HCT116 (cell line): ENCODE data around the gene GAPDH. TPM values are rescaled to one million over a fixed set of nuclear protein-coding genes. Genes with fewer than 3 reads are reported as not detected.

Experiments
- ATAC-seq: fragments of 200-7000 bp; cut with Tn5 transposase; 2 replicates; pipeline ENCODE4 v1.9.1; 2020; ENCODE audit warnings: mild to moderate bottlenecking, moderate library complexity
- BruUV-seq: library from RNA; stranded (reverse); fragments of 400-500 nt; replicated peaks from 2 replicates; lab custom pipeline; 2021; lab: Mats Ljungman, UMichigan
- CTCF ChIA-PET: fragments of 300-600 bp; sonication (Branson Sonifier 250); formaldehyde crosslinking; loops from one replicate; lab custom pipeline; 2021; ENCODE audit warnings: antibody characterized with exemption; lab: Charles Lee
- POLR2A ChIA-PET: fragments of 300-600, 350-600 bp; sonication (Branson Sonifier 250); formaldehyde crosslinking; loops from one replicate; lab custom pipeline; 2021; ENCODE audit warnings: antibody characterized with exemption; lab: Charles Lee
- RAD21 ChIA-PET, 2 experiments: fragments of 300-600 bp; sonication (Branson Sonifier 250); formaldehyde crosslinking; loops; one replicate each; lab custom pipeline; 2023; ENCODE audit warnings: low total read pairs in 2 of 2; ENCODE audit not compliant: uncharacterized antibody in 2 of 2, unreplicated experiment in 2 of 2, low non-redundant PET in 1 of 2; lab: Charles Lee
- DNase-seq: peaks from one replicate; pipeline ENCODE4 v3.0.0-alpha.2; 2010; ENCODE audit warnings: low read depth, low spot score
- H2AFZ ChIP-seq: fragments of 200-600 bp; shearing (Covaris generic), sonication (generic); 2 replicates; pipeline ENCODE4 v1.6.1; 2017; ENCODE audit warnings: low read depth, mixed run types, mixed read lengths, antibody characterized with exemption, low read length; ENCODE audit not compliant: poor library complexity, severe bottlenecking
- H3K27ac ChIP-seq: 2 replicates; pipeline ENCODE4 v1.5.1; 2012; ENCODE audit warnings: low read depth, low read length
- H3K27me3 ChIP-seq: fragments of 200-600 bp; sonication (generic); 2 replicates; pipeline ENCODE4 v1.6.1; 2016; ENCODE audit warnings: mixed run types, low read length, mixed read lengths; ENCODE audit not compliant: insufficient read depth
- H3K36me3 ChIP-seq, 2 experiments: fragments of 200-500 bp in 1 of 2; fragments of 200-600 bp in 1 of 2; sonication (Bioruptor generic) in 1 of 2; sonication (generic) in 1 of 2; 2 replicates each; pipeline versions ENCODE4 v1.5.1 to v1.6.1; 2014 to 2016; ENCODE audit warnings: low read length in 2 of 2, inconsistent platforms in 1 of 2, mixed read lengths in 1 of 2, mixed run types in 1 of 2; ENCODE audit not compliant: insufficient read depth in 2 of 2, control insufficient read depth in 1 of 2
- H3K4me1 ChIP-seq, 2 experiments: fragments of 200-600 bp in 1 of 2; sonication (generic) in 1 of 2; 2 replicates each; pipeline versions ENCODE4 v1.5.1 to v1.6.1; 2012 to 2017; ENCODE audit warnings: low read length in 2 of 2, inconsistent platforms in 1 of 2, mild to moderate bottlenecking in 1 of 2, mixed read lengths in 1 of 2, mixed run types in 1 of 2, moderate library complexity in 1 of 2; ENCODE audit not compliant: insufficient read depth in 2 of 2, control insufficient read depth in 1 of 2
- H3K4me2 ChIP-seq: fragments of 200-600 bp; sonication (generic); 2 replicates; pipeline ENCODE4 v1.6.1; 2017; ENCODE audit warnings: mixed run types, low read length, mixed read lengths
- H3K4me3 ChIP-seq, 2 experiments: fragments of 200-600 bp in 1 of 2; sonication (generic) in 1 of 2; replicated peaks in 1 of 2; 2 replicates each; pipeline ENCODE4 v1.5.1; 2011 to 2016; ENCODE audit warnings: low read length in 2 of 2, control low read depth in 1 of 2, low read depth in 1 of 2, mild to moderate bottlenecking in 1 of 2, mixed read lengths in 1 of 2, mixed run types in 1 of 2
- H3K79me2 ChIP-seq: fragments of 200-600 bp; sonication (generic); 2 replicates; pipeline ENCODE4 v1.6.1; 2017; ENCODE audit warnings: mild to moderate bottlenecking, mixed run types, low read length, moderate library complexity, mixed read lengths; ENCODE audit not compliant: insufficient read depth
- H3K9ac ChIP-seq: fragments of 200-600 bp; sonication (generic); 2 replicates; pipeline ENCODE4 v1.6.1; 2016; ENCODE audit warnings: low read length, mixed read lengths
- H3K9me2 ChIP-seq: fragments of 200-600 bp; sonication (generic), shearing (Covaris generic); 2 replicates; pipeline ENCODE4 v1.6.1; 2017; ENCODE audit warnings: mixed run types, mild to moderate bottlenecking, moderate library complexity; ENCODE audit not compliant: insufficient read depth
- H3K9me3 ChIP-seq, 2 experiments: fragments of 200-500 bp in 1 of 2; fragments of 200-600 bp in 1 of 2; sonication (Bioruptor generic) in 1 of 2; sonication (generic) in 1 of 2; 2 replicates each; pipeline ENCODE4 v1.6.1; 2014 to 2017; ENCODE audit warnings: low read length in 2 of 2, mixed read lengths in 2 of 2, inconsistent platforms in 1 of 2, low read depth in 1 of 2, mild to moderate bottlenecking in 1 of 2, mixed run types in 1 of 2, moderate library complexity in 1 of 2; ENCODE audit not compliant: control insufficient read depth in 1 of 2, insufficient read depth in 1 of 2
- H4K20me1 ChIP-seq: fragments of 200-600 bp; sonication (generic), shearing (Covaris generic); 2 replicates; pipeline ENCODE4 v1.6.1; 2017; ENCODE audit warnings: mixed run types, mild to moderate bottlenecking, moderate library complexity; ENCODE audit not compliant: insufficient read depth
- CEBPB ChIP-seq: IDR thresholded peaks from 2 replicates; pipeline ENCODE4 v1.6.1; 2012; ENCODE audit warnings: low read depth
- ELF1 ChIP-seq: IDR thresholded peaks from 2 replicates; pipeline ENCODE4 v1.6.1; 2012; ENCODE audit warnings: low read depth, borderline replicate concordance
- EZH2 ChIP-seq: fragments of 200-600 bp; sonication (generic); IDR thresholded peaks from 2 replicates; pipeline ENCODE4 v1.6.1; 2017; ENCODE audit warnings: antibody characterized with exemption, mixed run types
- EZH2phosphoT487 ChIP-seq: fragments of 200-600 bp; IDR thresholded peaks from 2 replicates; pipeline ENCODE4 v1.6.1; 2018; ENCODE audit warnings: antibody characterized with exemption, borderline replicate concordance
- FOSL1 ChIP-seq: IDR thresholded peaks from 2 replicates; pipeline ENCODE4 v1.6.1; 2012; ENCODE audit warnings: low read depth
- JUND ChIP-seq: IDR thresholded peaks from 2 replicates; pipeline ENCODE4 v1.6.1; 2012
- POLR2A ChIP-seq: IDR thresholded peaks from 2 replicates; pipeline ENCODE4 v1.7.0; 2011; ENCODE audit warnings: borderline replicate concordance; ENCODE audit not compliant: insufficient read depth, insufficient read length; ENCODE audit errors: extremely low read depth
- POLR2AphosphoS5 ChIP-seq: IDR thresholded peaks from 2 replicates; pipeline ENCODE4 v1.6.1; 2011; ENCODE audit warnings: mild to moderate bottlenecking, low read depth, low read length, moderate library complexity
- SIN3A ChIP-seq: IDR thresholded peaks from 2 replicates; pipeline ENCODE4 v1.6.1; 2012; ENCODE audit warnings: low read depth
- SP1 ChIP-seq: IDR thresholded peaks from 2 replicates; pipeline ENCODE4 v1.6.1; 2012; ENCODE audit warnings: low read depth
- SRF ChIP-seq: IDR thresholded peaks from 2 replicates; pipeline ENCODE4 v1.6.1; 2012; ENCODE audit warnings: low read depth
- TCF7L2 ChIP-seq: IDR thresholded peaks from 2 replicates; pipeline ENCODE4 v1.7.0; 2011; ENCODE audit warnings: borderline replicate concordance, inconsistent platforms; ENCODE audit not compliant: insufficient read depth, insufficient read length; ENCODE audit errors: extremely low read depth
- YY1 ChIP-seq: IDR thresholded peaks from 2 replicates; pipeline ENCODE4 v1.6.1; 2011; ENCODE audit warnings: low read length, low read depth, moderate library complexity, mild to moderate bottlenecking; ENCODE audit not compliant: insufficient replicate concordance; ENCODE audit errors: extremely low read depth
- intact Hi-C: fragments of 100-400 bp; cut with micrococcal nuclease; formaldehyde crosslinking; loops from 2 replicates; pipeline ENCODE4 v1.10.0; 2022
- total RNA-seq: library from RNA; stranded (reverse); gene quantifications from one replicate; pipeline ENCODE4 v1.2.1, GENCODE V29; 2021; ENCODE audit not compliant: unreplicated experiment
- TF ChIP-seq, protein P1 (sequence below): IDR thresholded peaks from 2 replicates; pipeline ENCODE4 v1.6.1; 2012; ENCODE audit warnings: low read depth
- TF ChIP-seq, protein P2 (sequence below): IDR thresholded peaks from 2 replicates; pipeline ENCODE4 v1.6.1; 2012
- TF ChIP-seq, protein P3 (sequence below), 3 experiments: fragments of 200-600 bp in 1 of 3; sonication (generic) in 1 of 3; IDR thresholded peaks in 2 of 3; conservative IDR thresholded peaks in 1 of 3; 2 replicates each; pipeline ENCODE4 v1.5.1; 2012 to 2017; ENCODE audit warnings: low read depth in 2 of 3, low read length in 2 of 3, antibody characterized with exemption in 1 of 3, borderline replicate concordance in 1 of 3, control low read depth in 1 of 3, mild to moderate bottlenecking in 1 of 3, mixed read lengths in 1 of 3, mixed run types in 1 of 3, moderate library complexity in 1 of 3; ENCODE audit not compliant: insufficient read depth in 1 of 3

The GAPDH gene
- total RNA-seq, 1 experiment from 2014 or later: 5,901 TPM

- ChIA-PET RAD21 (no interaction called here), CTCF (no interaction called here), POLR2A (interaction anchor here (1.2 to 1.5 kb wide), 2 partner anchors 9 to 10 kb away, joined by 3 to 5 read pairs; partner anchors contain the start of gene GAPDH)
- Histone ChIP-seq H3K79me2 (no peaks in the 10 kb centered on the region), H4K20me1 (no peaks in the 10 kb centered on the region), H3K27ac (no peak overlapping the region), H2AFZ (no peak overlapping the region), H3K36me3 (peaks cover 74 to 79% of the 10 kb centered on the region in 2 experiments), H3K9me3 (no peaks in the 10 kb centered on the region), H3K4me3 (no peak overlapping the region), H3K4me1 (no peaks in the 10 kb centered on the region), H3K27me3 (no peaks in the 10 kb centered on the region), H3K4me2 (no peak overlapping the region), H3K9ac (no peak overlapping the region), H3K9me2 (no peaks in the 10 kb centered on the region)
- BruUV-seq: no TSS peak
- ATAC-seq: no peak
- DNase-seq: no peak
- intact Hi-C loops: no loop called here
- no peak for TF ChIP-seq POLR2A
- no peak for TF ChIP-seq SIN3A
- TF ChIP-seq EZH2: no peak
- no peak for TF ChIP-seq EZH2phosphoT487
These were observed 10.6 kb upstream of the GAPDH start for GRCh38 chr12:6523708-6524107.

DNA sequence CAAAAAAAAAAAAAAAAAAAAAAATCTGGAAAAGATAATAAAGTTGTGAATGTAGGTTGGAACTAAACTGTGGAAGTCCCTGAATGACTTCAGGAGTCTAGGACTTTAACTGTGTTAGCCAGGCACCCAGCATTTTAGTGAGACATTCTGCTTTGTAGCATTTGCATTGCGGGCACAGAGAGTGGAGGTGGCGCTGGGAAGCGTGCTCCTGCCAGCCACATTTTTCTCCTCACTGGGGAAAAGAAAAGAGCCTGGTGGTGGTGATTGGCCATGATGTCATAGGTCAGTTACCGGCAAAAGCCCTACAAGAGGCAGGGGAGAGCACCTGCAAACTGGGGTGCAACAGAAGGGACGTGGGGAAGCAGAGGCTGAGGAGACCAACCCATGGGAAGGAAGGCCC lies 9.7 kb upstream of the GAPDH start:
- Histone ChIP-seq H3K79me2 (no peaks in the 10 kb centered on the region), H3K9me3 (no peaks in the 10 kb centered on the region), H3K4me1 (no peaks in the 10 kb centered on the region), H2AFZ (no peak overlapping the region), H4K20me1 (no peaks in the 10 kb centered on the region), H3K4me3 (no peak overlapping the region), H3K27me3 (no peaks in the 10 kb centered on the region), H3K4me2 (no peak overlapping the region), H3K9ac (no peak overlapping the region), H3K36me3 (peaks cover 71 to 83% of the 10 kb centered on the region in 2 experiments), H3K9me2 (no peaks in the 10 kb centered on the region), H3K27ac (no peak overlapping the region)
- no TSS peak for BruUV-seq
- POLR2A ChIA-PET: interaction anchor here (1.2 kb wide), 1 partner anchor 8 kb away, joined by 3 read pairs; no protein-coding TSS in a partner anchor
- ATAC-seq (no peak), DNase-seq (no peak)
- RAD21 ChIA-PET: no interaction called here
- TF ChIP-seq, protein P1, sequence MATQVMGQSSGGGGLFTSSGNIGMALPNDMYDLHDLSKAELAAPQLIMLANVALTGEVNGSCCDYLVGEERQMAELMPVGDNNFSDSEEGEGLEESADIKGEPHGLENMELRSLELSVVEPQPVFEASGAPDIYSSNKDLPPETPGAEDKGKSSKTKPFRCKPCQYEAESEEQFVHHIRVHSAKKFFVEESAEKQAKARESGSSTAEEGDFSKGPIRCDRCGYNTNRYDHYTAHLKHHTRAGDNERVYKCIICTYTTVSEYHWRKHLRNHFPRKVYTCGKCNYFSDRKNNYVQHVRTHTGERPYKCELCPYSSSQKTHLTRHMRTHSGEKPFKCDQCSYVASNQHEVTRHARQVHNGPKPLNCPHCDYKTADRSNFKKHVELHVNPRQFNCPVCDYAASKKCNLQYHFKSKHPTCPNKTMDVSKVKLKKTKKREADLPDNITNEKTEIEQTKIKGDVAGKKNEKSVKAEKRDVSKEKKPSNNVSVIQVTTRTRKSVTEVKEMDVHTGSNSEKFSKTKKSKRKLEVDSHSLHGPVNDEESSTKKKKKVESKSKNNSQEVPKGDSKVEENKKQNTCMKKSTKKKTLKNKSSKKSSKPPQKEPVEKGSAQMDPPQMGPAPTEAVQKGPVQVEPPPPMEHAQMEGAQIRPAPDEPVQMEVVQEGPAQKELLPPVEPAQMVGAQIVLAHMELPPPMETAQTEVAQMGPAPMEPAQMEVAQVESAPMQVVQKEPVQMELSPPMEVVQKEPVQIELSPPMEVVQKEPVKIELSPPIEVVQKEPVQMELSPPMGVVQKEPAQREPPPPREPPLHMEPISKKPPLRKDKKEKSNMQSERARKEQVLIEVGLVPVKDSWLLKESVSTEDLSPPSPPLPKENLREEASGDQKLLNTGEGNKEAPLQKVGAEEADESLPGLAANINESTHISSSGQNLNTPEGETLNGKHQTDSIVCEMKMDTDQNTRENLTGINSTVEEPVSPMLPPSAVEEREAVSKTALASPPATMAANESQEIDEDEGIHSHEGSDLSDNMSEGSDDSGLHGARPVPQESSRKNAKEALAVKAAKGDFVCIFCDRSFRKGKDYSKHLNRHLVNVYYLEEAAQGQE: no peak
- TF ChIP-seq TCF7L2 (no peak), EZH2 (no peak), YY1 (no peak), POLR2AphosphoS5 (no peak), JUND (no peak), ELF1 (no peak), CEBPB (no peak), SRF (no peak), FOSL1 (no peak), POLR2A (no peak), SIN3A (no peak), SP1 (no peak)
- TF ChIP-seq, protein P2, sequence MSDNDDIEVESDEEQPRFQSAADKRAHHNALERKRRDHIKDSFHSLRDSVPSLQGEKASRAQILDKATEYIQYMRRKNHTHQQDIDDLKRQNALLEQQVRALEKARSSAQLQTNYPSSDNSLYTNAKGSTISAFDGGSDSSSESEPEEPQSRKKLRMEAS: no peak
- TF ChIP-seq, protein P3, sequence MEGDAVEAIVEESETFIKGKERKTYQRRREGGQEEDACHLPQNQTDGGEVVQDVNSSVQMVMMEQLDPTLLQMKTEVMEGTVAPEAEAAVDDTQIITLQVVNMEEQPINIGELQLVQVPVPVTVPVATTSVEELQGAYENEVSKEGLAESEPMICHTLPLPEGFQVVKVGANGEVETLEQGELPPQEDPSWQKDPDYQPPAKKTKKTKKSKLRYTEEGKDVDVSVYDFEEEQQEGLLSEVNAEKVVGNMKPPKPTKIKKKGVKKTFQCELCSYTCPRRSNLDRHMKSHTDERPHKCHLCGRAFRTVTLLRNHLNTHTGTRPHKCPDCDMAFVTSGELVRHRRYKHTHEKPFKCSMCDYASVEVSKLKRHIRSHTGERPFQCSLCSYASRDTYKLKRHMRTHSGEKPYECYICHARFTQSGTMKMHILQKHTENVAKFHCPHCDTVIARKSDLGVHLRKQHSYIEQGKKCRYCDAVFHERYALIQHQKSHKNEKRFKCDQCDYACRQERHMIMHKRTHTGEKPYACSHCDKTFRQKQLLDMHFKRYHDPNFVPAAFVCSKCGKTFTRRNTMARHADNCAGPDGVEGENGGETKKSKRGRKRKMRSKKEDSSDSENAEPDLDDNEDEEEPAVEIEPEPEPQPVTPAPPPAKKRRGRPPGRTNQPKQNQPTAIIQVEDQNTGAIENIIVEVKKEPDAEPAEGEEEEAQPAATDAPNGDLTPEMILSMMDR (IDR thresholded peaks at IDR 0.05 in 2 of 3, conservative IDR thresholded peaks at IDR 0.05 in 1 of 3; ENCODE audit: borderline replicate concordance in 1 of 3, insufficient read depth in 1 of 3, low read depth in 2 of 3, low read length in 2 of 3): no peak
- intact Hi-C loops: no loop called here
- CTCF ChIA-PET: no interaction called here
